HG02623 (cell line): ENCODE data around the gene ANO1.
"Not testable (repeated sequence)": the region's sequence is repeated elsewhere in the genome, so short reads cannot be mapped to it uniquely, and the experiment has no call there.

Experiments used
- ATAC-seq: cut with Tn5 transposase; IDR thresholded peaks from one replicate; pipeline ENCODE4 v1.9.1; 2021; ENCODE audit warnings: moderate library complexity; ENCODE audit not compliant: unreplicated experiment

ANO1 gene

GRCh38 chr11:70204466-70204799, 126.3 kb downstream of the ANO1 start:
- ATAC-seq = no peak

- no peak for ATAC-seq
These were observed 127.1 kb downstream of the ANO1 start for GRCh38 chr11:70205049-70205725.

- ATAC-seq = no peak
These were observed 127.6 kb downstream of the ANO1 start for GRCh38 chr11:70205766-70206165.

GRCh38 chr11:70206226-70206981, 128.3 kb downstream of the ANO1 start:
- no peak for ATAC-seq

DNA sequence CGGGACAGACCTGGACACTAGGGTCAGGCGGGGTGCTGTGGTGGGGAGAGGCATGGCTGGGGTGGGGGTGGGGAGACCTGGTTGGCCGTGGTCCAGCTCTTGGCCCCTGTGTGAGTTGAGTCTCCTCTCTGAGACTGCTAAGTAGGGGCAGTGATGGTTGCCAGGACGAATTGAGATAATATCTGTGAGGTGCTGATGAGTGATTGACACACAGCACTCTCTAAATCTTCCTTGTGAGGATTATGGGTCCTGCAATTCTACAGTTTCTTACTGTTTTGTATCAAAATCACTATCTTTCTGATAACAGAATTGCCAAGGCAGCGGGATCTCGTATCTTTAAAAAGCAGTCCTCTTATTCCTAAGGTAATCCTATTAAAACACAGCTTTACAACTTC, 128.9 kb downstream of the ANO1 start:
- no peak for ATAC-seq

DNA sequence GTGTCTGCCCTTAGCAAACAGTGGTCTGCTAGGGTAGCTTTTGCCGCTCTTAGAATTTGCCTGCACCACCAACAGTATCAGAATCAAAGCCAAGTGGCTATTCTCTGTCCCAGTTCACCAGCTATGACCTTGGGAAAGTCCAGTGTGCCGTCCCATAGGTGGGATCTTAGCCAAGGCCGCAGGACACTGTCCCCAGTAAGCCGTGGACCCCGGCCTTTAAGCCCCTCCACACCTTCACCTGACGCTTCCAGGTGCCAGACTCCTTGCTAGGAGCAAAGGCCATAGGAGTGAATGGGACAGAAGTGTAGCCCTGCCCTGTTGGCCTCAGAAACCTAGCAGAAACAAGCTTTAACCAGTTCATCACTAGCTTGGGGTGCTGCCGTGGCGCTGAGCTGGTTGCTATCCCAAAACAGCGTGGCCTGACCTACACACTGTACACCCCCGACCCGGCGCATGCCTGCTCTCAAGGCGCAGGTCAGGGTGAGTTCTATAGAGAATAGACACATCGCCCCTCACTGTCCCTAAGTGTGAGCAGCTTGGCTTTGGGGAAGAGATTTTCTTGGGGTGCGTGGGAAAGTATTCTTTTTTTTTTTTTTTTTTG, 129.5 kb downstream of the ANO1 start:
- no peak for ATAC-seq

- ATAC-seq = no peak
These were observed 131.3 kb downstream of the ANO1 start for GRCh38 chr11:70209391-70209912.

- no peak for ATAC-seq
These were observed 132.0 kb downstream of the ANO1 start for GRCh38 chr11:70210051-70210501.

GRCh38 chr11:70210530-70210929, 132.4 kb downstream of the ANO1 start:
- ATAC-seq = no peak

DNA sequence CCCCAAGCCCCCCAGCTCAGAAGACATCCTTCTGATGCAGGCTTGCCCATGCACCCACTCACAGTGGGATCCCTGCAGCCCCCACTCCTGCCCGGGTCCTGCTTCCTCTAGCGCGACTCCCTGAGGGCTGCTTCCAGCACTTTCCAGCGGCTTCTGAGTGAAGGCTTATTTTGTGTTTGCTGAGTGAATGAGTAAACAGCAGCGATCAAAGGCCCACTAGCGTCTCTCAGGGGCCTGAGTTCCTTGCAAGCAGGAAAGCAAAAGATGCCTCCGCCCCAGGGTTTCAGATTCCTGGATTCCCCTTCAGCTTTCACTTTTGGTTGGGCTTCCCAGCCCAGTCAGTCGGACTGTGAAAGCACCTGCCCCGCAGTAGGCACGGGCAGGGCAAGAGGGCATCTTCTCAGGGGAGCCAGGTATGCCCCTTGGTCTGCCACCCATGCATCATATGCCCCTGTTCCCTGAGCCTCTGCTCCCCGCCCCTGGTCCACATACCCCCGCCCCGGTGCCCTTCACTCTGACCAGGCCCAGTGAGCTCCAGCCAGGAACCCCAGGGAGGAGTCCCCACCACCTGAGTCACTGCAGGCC, 134.2 kb downstream of the ANO1 start:
- no peak for ATAC-seq

- not testable (repeated sequence) for ATAC-seq
These were observed 139.3 kb downstream of the ANO1 start for GRCh38 chr11:70217388-70217787.

GRCh38 chr11:70218076-70218475, 140.0 kb downstream of the ANO1 start:
- ATAC-seq = not testable (repeated sequence)

DNA sequence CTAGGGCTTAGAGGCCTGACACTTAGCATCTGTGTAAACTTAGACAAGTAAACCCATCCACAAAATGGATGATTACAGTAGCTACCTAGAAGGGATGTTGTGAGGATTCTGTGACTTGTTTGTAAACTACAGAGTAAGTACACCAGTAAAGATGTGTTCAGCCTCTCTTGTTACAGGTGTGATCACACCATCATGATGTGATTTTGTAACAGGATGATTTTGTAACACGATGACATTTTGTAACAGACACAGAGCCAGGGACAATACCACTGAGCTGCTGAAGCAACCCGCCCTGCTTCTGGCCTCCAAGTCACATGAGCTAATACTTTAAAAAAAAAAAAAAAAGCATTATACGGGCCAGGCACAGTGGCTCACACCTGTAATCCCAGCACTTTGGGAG, 142.0 kb downstream of the ANO1 start:
- ATAC-seq = no peak

GRCh38 chr11:70220920-70221319, 142.8 kb downstream of the ANO1 start:
- no peak for ATAC-seq

GRCh38 chr11:70225681-70226177, 147.6 kb downstream of the ANO1 start:
- no peak for ATAC-seq

DNA sequence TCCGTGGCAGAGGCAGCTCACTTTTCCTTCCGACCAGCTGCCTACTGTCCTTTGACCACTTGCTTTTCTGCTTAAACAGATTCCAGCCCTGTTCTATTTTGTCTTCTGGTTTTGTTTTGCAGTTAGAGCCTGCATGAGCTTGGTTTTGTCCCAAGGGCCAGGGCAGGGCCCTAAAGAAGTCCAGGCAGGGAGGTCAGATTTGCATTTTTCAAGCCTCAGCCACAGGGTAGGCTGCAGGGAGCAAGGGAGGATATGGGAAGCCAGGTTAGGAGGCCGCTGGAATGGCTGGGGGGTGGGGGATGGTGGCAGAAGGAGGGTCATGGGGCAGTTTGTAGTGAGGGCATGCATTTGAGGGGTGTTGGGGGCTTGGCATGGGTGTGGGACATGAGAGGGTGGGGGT, 148.1 kb downstream of the ANO1 start:
- no peak for ATAC-seq

GRCh38 chr11:70226967-70227366, 148.8 kb downstream of the ANO1 start:
- ATAC-seq = no peak

DNA sequence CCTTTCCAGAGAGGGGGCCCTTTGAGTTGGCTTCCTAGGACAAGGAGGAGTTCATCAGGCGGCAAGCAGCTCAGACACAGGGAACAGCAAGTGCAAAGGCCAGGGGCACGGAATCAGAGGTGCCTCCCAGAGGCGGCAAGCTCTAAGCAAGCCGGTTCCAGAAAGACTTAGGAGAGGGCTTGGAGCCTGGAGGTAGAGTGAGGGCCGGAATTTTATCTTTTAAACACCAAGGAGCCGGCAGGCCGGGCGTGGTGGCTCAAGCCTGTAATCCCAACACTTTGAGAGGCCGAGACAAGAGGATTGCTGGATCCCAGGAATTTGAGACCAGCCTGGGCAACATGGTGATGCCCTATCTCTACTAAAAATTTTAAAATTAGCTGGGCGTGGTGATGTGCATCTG, 151.6 kb downstream of the ANO1 start:
- ATAC-seq = no peak

- ATAC-seq = no peak
These were observed 152.2 kb downstream of the ANO1 start for GRCh38 chr11:70230151-70230839.

GRCh38 chr11:70230840-70231710, 153.0 kb downstream of the ANO1 start:
- no peak for ATAC-seq
